ENCODE results near the gene NDUFA6.

Gene NDUFA6

DNA sequence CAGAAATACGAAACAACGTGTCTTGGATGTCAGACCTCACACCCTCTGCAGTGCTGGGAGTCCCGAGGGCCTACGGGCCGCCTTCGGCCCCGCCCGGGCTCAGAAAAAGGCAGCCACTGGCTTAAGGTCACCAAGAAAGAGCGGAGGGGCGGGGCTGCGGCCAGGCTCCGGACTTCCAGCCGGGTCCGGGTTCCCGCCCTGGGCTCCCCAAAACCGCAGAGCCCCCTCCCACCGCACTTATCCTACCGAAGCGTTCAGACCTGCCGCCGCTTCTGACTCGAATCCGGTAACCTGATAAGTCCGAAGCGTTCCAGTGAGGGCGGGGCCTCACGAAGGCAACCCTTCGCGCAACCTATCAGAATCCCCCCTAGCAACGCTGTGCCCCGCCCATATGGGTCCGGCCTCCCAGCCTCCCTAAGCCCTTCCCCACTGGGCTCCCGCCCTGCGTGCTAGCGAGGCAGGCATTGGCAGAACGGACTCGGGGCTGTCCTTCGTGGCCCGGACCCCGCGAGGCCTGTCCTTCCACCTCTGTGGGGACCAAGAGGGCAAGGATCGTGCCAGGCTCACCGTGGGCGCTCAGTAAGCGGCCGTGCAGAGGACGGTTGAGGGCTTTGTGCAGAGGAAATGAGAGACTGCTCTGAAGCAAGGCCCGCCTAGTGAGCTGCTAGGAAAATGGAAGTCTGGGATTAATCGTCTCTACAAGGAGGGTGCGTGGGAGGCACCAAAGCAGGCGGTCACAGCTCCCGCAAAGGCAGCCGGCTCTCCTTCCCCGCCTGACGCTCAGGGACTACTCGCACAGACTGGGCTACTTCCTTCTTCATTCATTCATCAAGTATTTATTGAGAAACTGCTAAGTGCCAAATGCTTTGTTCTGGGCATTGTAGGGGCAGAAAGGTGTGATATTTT lies 19.8 kb downstream of the NDUFA6 start, which contains the start of gene NAGA:
TSS of gene NAGA (minus strand) at position 296 of the 906 bp plus-strand sequence. CDS start 515 bp downstream, outside the sequence.
- DNase-seq (ENCODE audit: low spot score): peak; percentile 97

DNA sequence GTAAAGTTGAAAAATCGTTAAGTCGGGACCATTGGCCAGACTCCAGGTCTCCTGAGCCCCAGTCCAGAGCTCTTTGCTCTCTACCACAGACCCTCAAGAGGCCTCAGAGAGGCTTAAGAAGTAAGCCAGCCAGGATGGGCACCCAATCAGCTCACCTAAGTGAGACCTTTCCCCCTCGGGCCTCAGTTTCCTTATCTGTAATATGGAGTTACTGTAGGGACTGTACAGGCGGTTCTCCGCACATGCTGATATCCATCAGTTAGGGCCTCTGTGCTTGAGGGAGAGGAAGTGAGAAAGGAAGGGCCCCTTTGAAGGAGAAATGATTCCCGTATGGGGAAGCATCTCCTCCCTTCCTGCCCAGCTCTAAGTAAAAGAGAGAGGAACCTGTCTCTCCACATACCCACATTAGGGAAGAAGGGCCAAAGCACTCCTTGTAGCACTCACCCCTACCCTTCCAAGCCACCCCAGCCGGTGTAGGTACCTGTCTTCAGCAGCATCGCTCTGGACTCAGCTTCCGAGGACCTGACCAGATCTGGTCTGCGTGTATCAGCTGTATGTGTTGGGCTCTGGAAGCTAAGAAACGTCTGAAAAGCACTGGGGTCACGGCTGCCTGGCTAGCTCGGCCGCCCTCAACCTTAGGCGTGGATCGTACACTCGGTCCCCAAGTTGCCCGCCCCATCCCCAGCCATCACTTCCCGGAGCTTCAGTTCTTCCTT lies 20.6 kb downstream of the NDUFA6 start:
- DNase-seq (ENCODE audit: low spot score): no peak

DNA sequence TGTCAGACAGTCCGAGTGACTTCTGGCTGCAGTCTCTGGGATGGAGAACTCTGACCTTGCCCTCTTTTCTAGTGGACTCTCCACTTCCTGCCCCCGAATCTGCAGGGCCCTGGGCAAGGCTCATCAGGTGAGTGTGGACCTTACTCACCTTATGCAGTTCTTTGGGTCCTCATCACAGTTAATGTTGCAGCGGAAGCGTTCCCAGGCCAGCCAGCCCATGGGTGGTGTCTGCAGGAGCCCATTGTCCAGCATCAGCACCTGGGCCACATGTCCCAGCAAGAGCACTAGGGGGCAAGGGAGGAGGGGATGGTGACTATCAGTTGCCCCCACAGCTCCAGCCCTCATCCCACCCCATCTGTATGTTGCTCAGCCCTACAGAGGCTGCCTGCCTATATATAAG lies 22.3 kb downstream of the NDUFA6 start:
- no peak for DNase-seq (ENCODE audit: low spot score)

DNA sequence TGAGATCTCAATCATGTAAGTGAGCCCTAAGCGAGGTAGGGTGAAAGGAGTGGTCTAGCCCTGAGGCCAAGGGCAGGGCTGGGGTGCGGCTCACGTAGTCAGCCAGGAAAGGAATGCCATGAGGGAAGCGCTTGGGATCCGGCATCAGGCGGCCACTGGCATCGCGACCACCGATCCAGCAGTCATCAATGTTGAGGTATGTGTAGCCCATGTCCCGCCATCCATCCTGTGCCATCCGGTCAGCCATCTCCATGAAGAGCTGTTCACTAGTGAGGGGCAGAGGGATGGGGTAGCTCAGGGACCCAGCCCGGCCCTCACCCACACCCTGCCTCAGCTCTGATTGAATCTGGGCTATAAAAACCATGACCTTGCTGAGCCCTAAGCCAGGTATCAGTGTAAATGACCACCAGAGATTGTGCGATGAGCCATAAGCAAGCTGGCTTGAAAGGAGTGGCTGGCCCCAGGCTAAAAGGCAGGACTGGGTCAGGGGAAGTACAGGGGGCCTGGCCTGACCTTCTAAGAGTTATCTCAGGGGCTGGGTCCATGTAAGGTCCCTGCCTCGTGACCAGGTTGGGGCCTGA lies 22.8 kb downstream of the NDUFA6 start:
- DNase-seq (ENCODE audit: low spot score): no peak

DNA sequence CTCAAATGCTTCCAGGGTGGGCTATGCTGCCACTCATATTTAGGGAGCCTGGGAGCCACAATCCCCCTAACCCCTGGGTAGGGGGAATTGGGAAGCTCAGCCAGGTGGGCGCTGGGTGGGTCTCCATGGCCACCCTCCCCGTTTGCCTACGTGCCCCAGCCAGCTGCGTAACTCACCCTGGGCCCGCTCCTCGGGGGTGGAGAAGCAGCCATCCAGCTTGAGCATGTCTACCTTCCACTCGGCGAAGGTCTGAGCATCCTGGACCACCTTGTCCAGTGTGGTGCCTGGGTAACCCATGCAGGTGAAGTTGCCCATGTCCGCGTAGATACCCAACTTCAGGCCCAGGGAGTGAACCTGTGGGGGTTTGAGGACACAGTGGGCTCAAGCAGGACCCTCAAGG lies 23.6 kb downstream of the NDUFA6 start:
- DNase-seq (ENCODE audit: low spot score): no peak

GRCh38 chr22:42066126-42066761 lies 24.3 kb downstream of the NDUFA6 start:
- no peak for DNase-seq (ENCODE audit: low spot score)

- DNase-seq (ENCODE audit: low spot score): no peak
Measured at GRCh38 chr22:42065438-42066125, 25.0 kb downstream of the NDUFA6 start.

DNA sequence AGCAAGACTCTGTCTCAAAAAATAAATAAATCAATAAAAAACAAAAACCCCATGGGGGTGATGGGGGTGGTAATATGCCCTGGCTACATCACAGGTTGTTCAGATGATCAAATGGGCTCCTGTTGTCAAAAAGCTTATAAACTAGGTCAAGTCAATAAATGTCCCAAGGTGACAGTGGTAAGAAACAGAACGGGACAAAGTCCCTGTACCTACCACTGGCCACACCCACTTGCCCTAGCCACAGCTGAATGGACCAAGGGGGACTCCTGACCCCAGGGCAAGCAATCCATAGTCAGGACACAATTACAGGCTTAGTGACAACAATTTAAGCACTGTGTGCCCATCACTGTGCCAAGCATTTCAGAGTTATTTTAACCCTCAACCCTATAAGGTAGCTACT lies 25.9 kb downstream of the NDUFA6 start:
- DNase-seq (ENCODE audit: low spot score): no peak

DNA sequence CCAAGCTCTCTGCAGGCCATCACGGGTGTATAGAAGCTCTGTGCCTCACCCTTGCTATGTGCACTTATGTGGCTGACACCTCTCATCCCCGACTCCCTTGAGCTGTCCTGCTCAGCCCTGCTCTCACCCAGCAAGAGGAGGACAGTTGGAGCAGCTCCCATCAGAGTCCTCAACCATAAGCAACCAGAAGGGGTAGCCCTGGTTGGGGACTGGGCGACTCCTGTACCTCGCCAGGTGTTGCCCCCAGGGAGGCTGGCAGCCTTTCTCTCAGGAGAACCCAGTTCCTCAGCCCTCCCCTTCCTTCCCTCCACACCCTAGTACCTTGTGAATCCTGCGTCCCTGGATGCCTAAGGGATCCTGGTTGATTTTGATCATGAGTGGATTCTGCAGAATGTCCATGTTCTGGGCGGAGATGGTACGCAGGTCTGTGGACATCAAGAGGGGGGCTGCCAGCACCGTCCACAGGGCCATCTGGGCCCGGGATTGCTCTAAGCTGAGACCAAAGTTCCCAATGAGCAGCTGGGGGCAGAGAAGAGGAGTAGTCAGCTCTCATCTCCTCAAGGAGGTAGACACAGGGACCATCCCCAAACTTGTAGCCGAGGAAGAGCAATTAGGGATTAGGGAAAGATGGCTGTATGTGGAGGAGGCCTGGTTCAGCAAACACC lies 27.9 kb downstream of the NDUFA6 start:
- DNase-seq (ENCODE audit: low spot score): no peak

GRCh38 chr22:42061041-42061440 lies 29.5 kb downstream of the NDUFA6 start:
- no peak for DNase-seq (ENCODE audit: low spot score)

GRCh38 chr22:42060489-42060888 lies 30.1 kb downstream of the NDUFA6 start:
- DNase-seq (ENCODE audit: low spot score): no peak

DNA sequence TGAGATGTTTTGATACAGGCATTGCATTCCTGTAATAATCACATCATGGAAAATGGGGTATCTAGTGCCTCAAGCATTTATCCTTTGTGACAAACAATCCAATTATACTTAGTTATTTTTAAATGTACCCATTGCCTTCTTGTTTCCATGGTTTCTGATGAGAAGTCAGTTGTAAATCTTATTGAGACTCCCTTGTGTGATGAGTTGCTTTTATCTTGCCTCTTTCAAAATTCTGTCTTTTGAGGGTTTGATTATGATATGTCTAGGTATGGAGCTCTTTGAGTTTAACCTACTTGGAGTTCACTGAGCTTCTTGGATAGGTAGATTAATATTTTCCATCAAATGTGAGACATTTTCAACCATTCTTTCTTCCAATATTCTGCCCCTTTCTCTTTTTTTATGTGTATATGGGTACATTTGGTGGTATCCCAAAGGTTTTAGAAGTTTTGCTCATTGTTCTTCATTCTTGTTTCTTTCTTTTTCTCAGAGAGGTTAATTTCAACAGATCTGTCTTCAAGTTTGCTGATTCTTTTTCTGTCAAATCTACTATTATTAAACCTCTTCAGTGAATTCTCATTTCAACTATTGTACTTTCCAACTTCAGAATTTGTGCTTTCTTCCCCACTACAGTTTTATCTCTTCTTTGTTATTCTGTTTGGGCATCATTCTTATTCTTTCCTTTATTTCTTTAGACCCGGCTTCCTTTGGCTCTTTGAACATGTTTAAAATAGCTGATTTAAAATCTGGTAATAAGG lies 33.6 kb downstream of the NDUFA6 start:
- no peak for DNase-seq (ENCODE audit: low spot score)

GRCh38 chr22:42052765-42053164 lies 37.8 kb downstream of the NDUFA6 start:
- DNase-seq (ENCODE audit: low spot score): no peak

DNA sequence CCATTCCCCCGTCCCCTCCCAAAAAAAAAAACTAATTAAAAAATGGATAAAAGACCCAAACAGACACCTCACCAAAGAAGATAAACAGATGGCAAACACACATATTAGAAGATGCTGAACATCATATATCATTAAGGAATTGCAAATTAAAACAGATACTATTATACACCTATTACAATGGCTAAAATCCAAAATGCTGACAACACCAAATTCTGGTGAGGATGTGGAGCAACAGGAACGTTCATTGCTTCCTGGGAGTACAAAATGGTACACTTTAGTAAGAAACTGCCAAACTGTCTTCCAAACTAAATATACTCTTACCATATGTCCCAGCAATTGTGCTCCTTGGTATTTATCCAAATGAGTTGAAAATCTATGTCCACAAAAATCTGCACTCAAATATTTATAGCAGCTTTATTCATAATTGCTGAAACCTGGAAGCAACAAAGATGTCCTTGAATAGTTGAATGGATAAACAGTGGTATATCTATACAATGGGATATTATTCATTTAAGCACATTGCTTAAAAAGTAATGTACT lies 39.9 kb downstream of the NDUFA6 start:
- DNase-seq (ENCODE audit: low spot score): no peak

- DNase-seq (ENCODE audit: low spot score): no peak
Measured at GRCh38 chr22:42041784-42042183, 48.8 kb downstream of the NDUFA6 start.

GRCh38 chr22:42039271-42039670 lies 51.3 kb downstream of the NDUFA6 start:
- DNase-seq (ENCODE audit: low spot score): no peak
